IMR-90 (cell line): ENCODE results near the gene TIGD2.

Experiments used
- FOS ChIP-seq: fragments of 150-350 bp; IDR thresholded peaks from 2 replicates; pipeline ENCODE4 v1.6.1; 2016; ENCODE audit warnings: low read depth, low read length
- MAFK ChIP-seq: IDR thresholded peaks from 2 replicates; pipeline ENCODE4 v1.6.1; 2012; ENCODE audit warnings: low read depth, low read length, improper control_type of control experiment
- MAZ ChIP-seq: IDR thresholded peaks from 2 replicates; pipeline ENCODE4 v1.6.1; 2012; ENCODE audit warnings: low read depth, mild to moderate bottlenecking, low read length, improper control_type of control experiment, moderate library complexity, borderline replicate concordance
- POLR2A ChIP-seq: IDR thresholded peaks from 2 replicates; pipeline ENCODE4 v1.6.1; 2012; ENCODE audit warnings: mild to moderate bottlenecking, low read depth, low read length
- RAD21 ChIP-seq: IDR thresholded peaks from 2 replicates; pipeline ENCODE4 v1.6.1; 2012; ENCODE audit warnings: low read length, improper control_type of control experiment
- RCOR1 ChIP-seq: IDR thresholded peaks from 2 replicates; pipeline ENCODE4 v1.6.1; 2012; ENCODE audit warnings: mild to moderate bottlenecking, low read length, improper control_type of control experiment; ENCODE audit not compliant: insufficient replicate concordance
- TF ChIP-seq, protein P1 (sequence below): conservative IDR thresholded peaks from 2 replicates; pipeline ENCODE4 v1.5.1; 2012; ENCODE audit warnings: mild to moderate bottlenecking, low read depth, low read length, improper control_type of control experiment
- TF ChIP-seq, protein P2 (sequence below): fragments of 150-350 bp; IDR thresholded peaks from 2 replicates; pipeline ENCODE4 v1.6.1; 2017; ENCODE audit warnings: mild to moderate bottlenecking, antibody characterized with exemption, low read length, low read depth
- TF ChIP-seq, protein P3 (sequence below): fragments of 150-350 bp; IDR thresholded peaks from 2 replicates; pipeline ENCODE4 v1.6.1; 2016; ENCODE audit warnings: low read depth, mild to moderate bottlenecking, low read length, moderate library complexity, borderline replicate concordance

DNA sequence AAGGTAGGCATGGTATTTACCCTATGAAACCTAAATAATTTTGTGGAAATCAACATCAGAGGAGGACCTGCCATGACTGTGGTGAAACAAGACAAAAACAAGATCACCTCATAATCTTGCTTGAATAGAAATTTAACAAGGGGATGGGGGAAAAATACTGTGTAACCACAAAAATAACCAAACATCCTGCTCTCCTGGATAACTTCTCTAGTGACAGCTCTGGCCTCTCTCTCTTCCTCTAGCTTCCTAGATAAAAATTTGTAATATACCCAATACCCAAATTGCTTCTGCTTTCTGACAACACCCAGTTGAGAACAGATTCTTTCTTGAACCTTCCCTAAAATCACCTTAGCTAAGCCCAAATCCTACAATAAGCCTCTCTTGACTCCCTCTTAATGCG lies 11.9 kb upstream of the TIGD2 start:
- TF ChIP-seq, protein P1, sequence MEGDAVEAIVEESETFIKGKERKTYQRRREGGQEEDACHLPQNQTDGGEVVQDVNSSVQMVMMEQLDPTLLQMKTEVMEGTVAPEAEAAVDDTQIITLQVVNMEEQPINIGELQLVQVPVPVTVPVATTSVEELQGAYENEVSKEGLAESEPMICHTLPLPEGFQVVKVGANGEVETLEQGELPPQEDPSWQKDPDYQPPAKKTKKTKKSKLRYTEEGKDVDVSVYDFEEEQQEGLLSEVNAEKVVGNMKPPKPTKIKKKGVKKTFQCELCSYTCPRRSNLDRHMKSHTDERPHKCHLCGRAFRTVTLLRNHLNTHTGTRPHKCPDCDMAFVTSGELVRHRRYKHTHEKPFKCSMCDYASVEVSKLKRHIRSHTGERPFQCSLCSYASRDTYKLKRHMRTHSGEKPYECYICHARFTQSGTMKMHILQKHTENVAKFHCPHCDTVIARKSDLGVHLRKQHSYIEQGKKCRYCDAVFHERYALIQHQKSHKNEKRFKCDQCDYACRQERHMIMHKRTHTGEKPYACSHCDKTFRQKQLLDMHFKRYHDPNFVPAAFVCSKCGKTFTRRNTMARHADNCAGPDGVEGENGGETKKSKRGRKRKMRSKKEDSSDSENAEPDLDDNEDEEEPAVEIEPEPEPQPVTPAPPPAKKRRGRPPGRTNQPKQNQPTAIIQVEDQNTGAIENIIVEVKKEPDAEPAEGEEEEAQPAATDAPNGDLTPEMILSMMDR, result no peak
- TF ChIP-seq, protein P2, sequence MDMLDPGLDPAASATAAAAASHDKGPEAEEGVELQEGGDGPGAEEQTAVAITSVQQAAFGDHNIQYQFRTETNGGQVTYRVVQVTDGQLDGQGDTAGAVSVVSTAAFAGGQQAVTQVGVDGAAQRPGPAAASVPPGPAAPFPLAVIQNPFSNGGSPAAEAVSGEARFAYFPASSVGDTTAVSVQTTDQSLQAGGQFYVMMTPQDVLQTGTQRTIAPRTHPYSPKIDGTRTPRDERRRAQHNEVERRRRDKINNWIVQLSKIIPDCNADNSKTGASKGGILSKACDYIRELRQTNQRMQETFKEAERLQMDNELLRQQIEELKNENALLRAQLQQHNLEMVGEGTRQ, result no peak
- TF ChIP-seq POLR2A (no peak), MAZ (no peak), RCOR1 (no peak), RAD21 (no peak), MAFK (no peak), FOS (no peak)
- TF ChIP-seq, protein P3, sequence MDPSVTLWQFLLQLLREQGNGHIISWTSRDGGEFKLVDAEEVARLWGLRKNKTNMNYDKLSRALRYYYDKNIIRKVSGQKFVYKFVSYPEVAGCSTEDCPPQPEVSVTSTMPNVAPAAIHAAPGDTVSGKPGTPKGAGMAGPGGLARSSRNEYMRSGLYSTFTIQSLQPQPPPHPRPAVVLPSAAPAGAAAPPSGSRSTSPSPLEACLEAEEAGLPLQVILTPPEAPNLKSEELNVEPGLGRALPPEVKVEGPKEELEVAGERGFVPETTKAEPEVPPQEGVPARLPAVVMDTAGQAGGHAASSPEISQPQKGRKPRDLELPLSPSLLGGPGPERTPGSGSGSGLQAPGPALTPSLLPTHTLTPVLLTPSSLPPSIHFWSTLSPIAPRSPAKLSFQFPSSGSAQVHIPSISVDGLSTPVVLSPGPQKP, result no peak
